ENCODE measurements around the gene PRLR. TPM values are rescaled to one million over a fixed set of nuclear protein-coding genes. Genes with fewer than 3 reads are reported as not detected.

PRLR gene
- total RNA-seq, 1 experiment from 2014 or later, result 0.59 TPM

DNA sequence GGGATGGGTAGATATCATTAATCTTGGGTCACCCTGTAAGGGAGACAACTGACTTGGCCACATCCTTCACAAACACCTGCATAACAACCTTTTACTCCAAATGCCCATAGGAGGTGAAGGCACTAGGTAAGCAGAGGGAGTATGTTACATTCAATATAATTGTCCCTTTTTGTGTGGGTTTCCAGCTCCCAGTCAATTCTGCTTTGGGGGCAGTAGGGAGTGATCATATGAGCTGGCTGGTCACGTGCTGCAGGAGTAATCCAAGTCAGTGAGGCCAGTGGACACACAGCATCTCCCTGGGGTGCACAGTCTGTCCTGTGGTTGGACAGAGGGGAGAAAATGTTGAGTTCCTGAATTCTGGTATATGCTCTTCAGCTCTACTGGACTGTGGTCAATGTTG is 181.4 kb downstream of the PRLR start:
- no TSS peak for BruUV-seq (replicated peaks)
- H3K4me1 Mint-ChIP-seq (ENCODE audit: low read depth, unreplicated experiment), result no peaks in the 10 kb centered on the region
- CTCF ChIA-PET, result no interaction called here

DNA sequence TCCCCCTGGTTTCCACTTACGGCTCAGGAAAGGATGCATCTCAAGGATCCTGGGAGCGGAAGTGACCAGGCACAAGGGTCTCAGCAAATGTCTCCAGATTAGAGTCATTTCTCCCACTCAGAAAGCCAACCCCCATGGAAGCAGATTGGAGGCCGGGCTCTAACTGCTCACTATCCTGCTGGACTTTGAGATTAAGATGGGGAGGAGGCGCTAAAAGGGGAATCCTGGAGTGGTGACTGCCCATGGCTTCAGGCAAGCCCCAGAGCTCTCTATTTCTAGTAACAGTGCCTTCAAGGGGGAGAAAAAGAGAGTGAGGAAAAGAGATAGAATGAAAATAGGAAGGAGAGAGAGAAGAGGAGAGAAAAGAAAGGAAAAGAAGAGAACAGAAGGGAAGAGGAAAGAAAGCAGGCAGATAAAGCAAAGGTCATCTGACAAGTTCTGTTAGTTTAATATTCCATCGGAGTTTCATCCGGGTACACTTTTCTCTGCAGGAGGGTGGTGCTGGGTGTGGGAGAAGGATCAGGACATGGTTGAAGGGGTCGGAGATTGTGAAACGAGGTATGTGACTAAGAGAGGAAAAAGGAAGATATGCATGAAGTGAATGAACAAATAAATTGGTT is 182.4 kb downstream of the PRLR start, which contains the start of gene AGXT2:
TSS of gene AGXT2 (minus strand) at position 165 of the 620 bp plus-strand sequence. CDS start at position 108, 57 bp downstream.
- intact Hi-C loops (cut with micrococcal nuclease; ENCODE audit: unreplicated experiment), result no loop called here
- Mint-ChIP-seq H3K27me3 (ENCODE audit: unreplicated experiment) (peaks cover 15% of the 10 kb centered on the region), H3K27ac (ENCODE audit: unreplicated experiment) (no peak within 1 kb of the TSS), H3K9me3 (ENCODE audit: low read depth, unreplicated experiment) (no peaks in the 10 kb centered on the region), H3K4me3 (ENCODE audit: low read depth, unreplicated experiment) (no peak within 1 kb of the TSS), H3K36me3 (ENCODE audit: insufficient read depth, unreplicated experiment) (no peaks in the 10 kb centered on the region), H3K4me1 (ENCODE audit: low read depth, unreplicated experiment) (no peaks in the 10 kb centered on the region)
- no peak for DNase-seq
- no TSS peak for BruUV-seq (replicated peaks)
- TF ChIP-seq, protein P1, sequence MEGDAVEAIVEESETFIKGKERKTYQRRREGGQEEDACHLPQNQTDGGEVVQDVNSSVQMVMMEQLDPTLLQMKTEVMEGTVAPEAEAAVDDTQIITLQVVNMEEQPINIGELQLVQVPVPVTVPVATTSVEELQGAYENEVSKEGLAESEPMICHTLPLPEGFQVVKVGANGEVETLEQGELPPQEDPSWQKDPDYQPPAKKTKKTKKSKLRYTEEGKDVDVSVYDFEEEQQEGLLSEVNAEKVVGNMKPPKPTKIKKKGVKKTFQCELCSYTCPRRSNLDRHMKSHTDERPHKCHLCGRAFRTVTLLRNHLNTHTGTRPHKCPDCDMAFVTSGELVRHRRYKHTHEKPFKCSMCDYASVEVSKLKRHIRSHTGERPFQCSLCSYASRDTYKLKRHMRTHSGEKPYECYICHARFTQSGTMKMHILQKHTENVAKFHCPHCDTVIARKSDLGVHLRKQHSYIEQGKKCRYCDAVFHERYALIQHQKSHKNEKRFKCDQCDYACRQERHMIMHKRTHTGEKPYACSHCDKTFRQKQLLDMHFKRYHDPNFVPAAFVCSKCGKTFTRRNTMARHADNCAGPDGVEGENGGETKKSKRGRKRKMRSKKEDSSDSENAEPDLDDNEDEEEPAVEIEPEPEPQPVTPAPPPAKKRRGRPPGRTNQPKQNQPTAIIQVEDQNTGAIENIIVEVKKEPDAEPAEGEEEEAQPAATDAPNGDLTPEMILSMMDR (IDR thresholded peaks at IDR 0.05; ENCODE audit: unreplicated experiment), result no peak
- CTCF ChIA-PET, result no interaction called here

More for the DNA sequence above, 181.4 kb downstream of the PRLR start:
- no peaks in the 10 kb centered on the region for H3K36me3 Mint-ChIP-seq (ENCODE audit: insufficient read depth, unreplicated experiment)
- DNase-seq, result no peak
- TF ChIP-seq, protein P1 (IDR thresholded peaks at IDR 0.05; ENCODE audit: unreplicated experiment), result no peak
- no peak overlapping the region for H3K27ac Mint-ChIP-seq (ENCODE audit: unreplicated experiment)
- intact Hi-C loops (cut with micrococcal nuclease; ENCODE audit: unreplicated experiment), result no loop called here
- no peak overlapping the region for H3K4me3 Mint-ChIP-seq (ENCODE audit: low read depth, unreplicated experiment)
- H3K9me3 Mint-ChIP-seq (ENCODE audit: low read depth, unreplicated experiment), result no peaks in the 10 kb centered on the region
- peaks cover 15% of the 10 kb centered on the region for H3K27me3 Mint-ChIP-seq (ENCODE audit: unreplicated experiment)

DNA sequence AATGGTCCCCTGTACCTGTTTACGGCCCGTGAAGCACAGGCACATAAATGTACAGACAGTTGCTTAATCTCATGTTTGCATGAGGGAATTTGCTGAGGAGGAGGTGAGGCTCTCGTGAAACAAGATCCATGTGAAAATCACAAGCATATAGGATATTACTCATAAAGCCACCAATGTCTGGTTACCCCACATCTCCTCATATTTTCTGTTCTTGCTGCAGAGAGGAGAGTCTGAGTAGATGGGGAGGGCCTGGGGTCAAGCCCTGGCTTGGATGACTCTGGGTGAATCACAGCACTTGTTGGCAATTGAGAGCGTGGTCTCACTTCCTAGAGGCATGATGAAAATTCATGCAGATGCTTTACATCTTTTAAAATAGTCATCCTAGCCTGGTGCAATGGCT is 183.5 kb downstream of the PRLR start:
- Mint-ChIP-seq H3K27me3 (ENCODE audit: unreplicated experiment) (peaks cover 25% of the 10 kb centered on the region), H3K36me3 (ENCODE audit: insufficient read depth, unreplicated experiment) (no peaks in the 10 kb centered on the region), H3K4me3 (ENCODE audit: low read depth, unreplicated experiment) (no peak overlapping the region), H3K9me3 (ENCODE audit: low read depth, unreplicated experiment) (no peaks in the 10 kb centered on the region), H3K27ac (ENCODE audit: unreplicated experiment) (no peak overlapping the region), H3K4me1 (ENCODE audit: low read depth, unreplicated experiment) (no peaks in the 10 kb centered on the region)
- CTCF ChIA-PET, result no interaction called here
- no peak for DNase-seq
- BruUV-seq (replicated peaks), result no TSS peak
- intact Hi-C loops (cut with micrococcal nuclease; ENCODE audit: unreplicated experiment), result no loop called here
- TF ChIP-seq, protein P1 (IDR thresholded peaks at IDR 0.05; ENCODE audit: unreplicated experiment), result no peak

DNA sequence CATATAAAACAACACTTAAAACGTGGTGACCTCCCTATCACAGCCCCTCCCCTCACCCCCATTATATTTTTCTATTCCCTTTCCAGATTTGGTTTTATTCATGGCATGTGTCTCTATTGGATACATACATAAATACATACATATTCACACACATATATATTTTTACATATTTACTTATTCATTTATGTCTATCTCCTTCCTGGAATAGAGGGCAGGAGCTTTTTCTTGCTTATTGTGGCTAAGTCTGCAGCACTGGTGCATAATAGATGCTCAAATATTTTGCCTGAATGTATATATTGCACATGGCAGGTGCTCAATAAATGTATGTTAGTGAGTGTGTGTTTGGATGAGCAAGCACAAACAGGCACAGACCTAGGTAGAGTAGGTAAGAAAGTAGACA is 185.0 kb downstream of the PRLR start:
- no TSS peak for BruUV-seq (replicated peaks)
- Mint-ChIP-seq H3K27me3 (ENCODE audit: unreplicated experiment) (peaks cover 40% of the 10 kb centered on the region), H3K4me3 (ENCODE audit: low read depth, unreplicated experiment) (no peak overlapping the region), H3K27ac (ENCODE audit: unreplicated experiment) (no peak overlapping the region), H3K9me3 (ENCODE audit: low read depth, unreplicated experiment) (no peaks in the 10 kb centered on the region), H3K4me1 (ENCODE audit: low read depth, unreplicated experiment) (no peaks in the 10 kb centered on the region), H3K36me3 (ENCODE audit: insufficient read depth, unreplicated experiment) (no peaks in the 10 kb centered on the region)
- CTCF ChIA-PET, result no interaction called here
- DNase-seq, result no peak
- TF ChIP-seq, protein P1 (IDR thresholded peaks at IDR 0.05; ENCODE audit: unreplicated experiment), result no peak
- intact Hi-C loops (cut with micrococcal nuclease; ENCODE audit: unreplicated experiment), result no loop called here

Data from Calu3 (cell line).